Stimulated activated CD8-positive, alpha-beta memory T cell treated with anti-CD3 and anti-CD28 coated beads, Interleukin-2, amount 100 ng/mL, for 48 hours (primary cell): ENCODE measurements around the gene KLF1.
A peak's percentile ranks its signal among the peaks of the same experiment; 100 is the strongest.
"Not testable (repeated sequence)": the region's sequence is repeated elsewhere in the genome, so short reads cannot be mapped to it uniquely, and the experiment has no call there.

Source experiments
- DNase-seq, 2 donors: peaks; one replicate each; pipeline ENCODE4 v3.0.0-alpha.2; 2020; ENCODE audit warnings: low read depth in 2 of 2

Gene KLF1

DNA sequence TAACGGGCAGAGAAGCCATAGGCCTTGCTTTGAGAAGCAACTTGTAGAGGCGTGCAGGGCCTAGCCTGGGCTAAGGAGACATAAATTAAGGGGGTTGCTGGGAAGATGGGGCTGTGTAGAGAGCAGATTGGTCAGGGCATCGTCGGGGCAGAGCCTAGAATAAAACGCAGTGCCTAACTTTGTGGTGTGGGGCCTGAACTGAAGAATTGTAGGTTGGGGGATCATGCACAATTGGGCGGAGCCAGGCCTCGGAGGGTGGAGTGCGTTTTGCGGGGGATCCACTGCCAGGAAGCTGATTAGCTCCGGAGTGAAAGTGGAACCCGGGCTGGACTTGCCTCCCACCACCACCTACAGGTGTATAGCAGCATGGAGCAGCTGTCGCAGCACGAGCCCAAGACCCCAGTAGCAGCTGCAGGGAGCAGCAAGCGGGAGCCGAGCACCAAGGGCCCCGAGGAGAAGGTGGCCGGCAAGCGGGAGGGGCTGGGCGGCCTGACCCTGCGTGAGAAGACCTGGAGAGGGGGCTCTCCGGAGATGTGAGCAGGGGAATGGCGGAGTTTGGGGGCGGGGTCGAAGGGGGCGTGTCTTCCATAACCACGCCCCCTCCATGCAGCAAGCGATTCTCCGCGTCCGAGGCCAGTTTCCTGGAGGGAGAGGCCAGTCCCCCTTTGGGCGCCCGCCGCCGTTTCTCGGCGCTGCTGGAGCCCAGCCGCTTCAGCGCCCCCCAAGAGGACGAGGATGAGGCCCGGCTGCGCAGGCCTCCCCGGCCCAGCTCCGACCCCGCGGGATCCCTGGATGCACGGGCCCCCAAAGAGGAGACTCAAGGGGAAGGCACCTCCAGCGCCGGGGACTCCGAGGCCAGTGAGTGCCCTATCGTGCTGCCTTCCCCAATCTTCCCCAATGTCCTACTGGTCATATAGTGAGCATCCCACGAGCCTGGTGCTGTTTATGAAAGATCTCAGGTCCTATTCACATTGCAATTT lies 19.6 kb downstream of the KLF1 start:
- peak in 1 of 2 donors; percentile 72 for DNase-seq

- DNase-seq = no peak
Measured at GRCh38 chr19:12866416-12867119, 20.4 kb downstream of the KLF1 start.

DNA sequence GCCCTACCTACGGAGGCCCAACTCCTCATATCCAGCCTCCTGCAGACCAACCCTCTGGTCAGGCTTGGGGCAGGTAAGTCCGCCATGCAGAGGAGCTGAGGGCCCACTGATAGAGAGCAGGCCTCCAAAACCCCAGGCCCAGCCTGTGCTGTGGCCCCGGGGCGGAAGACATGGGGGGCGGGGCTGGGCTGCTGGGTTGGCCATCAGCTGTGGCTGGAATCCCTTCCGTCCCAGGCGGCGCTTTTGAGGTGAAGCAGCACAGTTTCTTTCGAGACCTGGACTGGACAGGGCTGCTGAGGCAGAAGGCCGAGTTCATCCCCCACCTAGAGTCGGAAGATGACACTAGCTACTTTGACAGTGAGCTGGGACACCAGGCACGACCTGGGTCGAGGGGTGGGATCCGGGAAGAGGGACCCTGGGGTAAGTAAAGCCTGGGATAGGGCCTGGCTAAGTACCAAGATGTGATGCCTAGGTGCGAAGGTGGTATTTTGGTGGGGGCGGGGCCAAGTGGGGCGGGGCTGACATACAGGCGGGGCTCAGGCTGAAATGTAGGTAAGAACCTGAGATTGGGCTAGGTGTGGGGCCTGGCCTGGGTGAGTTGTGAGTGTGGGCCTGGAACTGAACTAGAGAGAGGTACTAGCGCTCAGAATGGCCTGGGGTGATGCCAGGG lies 21.1 kb downstream of the KLF1 start:
- DNase-seq = no peak

GRCh38 chr19:12864721-12865715 lies 22.0 kb downstream of the KLF1 start:
- no peak for DNase-seq

- DNase-seq = no peak
Measured at GRCh38 chr19:12864143-12864542, 22.9 kb downstream of the KLF1 start.

DNA sequence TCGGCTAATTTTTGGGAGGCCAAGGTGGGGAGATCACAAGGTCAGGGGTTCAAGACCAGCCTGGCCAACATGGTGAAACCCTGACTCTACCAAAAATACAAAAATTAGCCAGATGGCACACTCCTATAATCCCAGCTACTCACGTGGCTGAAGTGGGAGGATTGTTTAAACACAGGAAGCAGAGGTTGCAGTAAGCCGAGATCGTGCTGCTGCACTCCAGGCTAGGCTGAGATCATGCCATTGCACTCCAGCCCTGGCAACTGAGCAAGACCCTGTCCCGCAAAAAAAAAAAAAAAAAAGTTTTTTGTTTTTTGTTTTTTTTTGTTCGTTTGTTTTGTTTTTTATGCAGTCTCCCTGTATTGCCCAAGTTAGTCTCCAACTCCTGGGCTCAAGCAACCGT lies 27.5 kb downstream of the KLF1 start:
- no peak for DNase-seq

GRCh38 chr19:12858041-12858928 lies 28.7 kb downstream of the KLF1 start:
- no peak for DNase-seq

DNA sequence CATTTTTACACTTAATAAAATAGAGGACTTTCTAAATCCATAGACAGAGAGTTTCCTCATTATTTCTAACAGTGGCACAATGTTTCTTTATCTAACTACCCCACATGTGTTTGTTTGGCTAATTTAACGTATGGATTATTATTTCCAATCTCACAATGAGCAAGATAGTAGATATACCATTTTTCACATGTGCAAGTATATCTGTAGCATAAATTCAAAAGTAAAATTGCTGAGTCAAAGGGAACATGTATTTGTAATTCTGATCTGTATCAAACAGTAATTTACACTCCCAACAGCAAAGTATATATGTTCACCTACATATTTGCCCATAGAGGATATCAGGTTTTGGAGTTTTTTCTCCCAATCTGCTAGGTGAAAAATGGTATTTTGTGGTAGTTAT lies 30.3 kb downstream of the KLF1 start:
- no peak for DNase-seq

- peak; percentile 84 to 86 for DNase-seq
Measured at GRCh38 chr19:12847159-12848139, 39.6 kb downstream of the KLF1 start.

GRCh38 chr19:12846613-12847012 lies 40.4 kb downstream of the KLF1 start:
- DNase-seq = not testable (repeated sequence)

- DNase-seq = no peak
Measured at GRCh38 chr19:12843999-12844732, 42.8 kb downstream of the KLF1 start.

DNA sequence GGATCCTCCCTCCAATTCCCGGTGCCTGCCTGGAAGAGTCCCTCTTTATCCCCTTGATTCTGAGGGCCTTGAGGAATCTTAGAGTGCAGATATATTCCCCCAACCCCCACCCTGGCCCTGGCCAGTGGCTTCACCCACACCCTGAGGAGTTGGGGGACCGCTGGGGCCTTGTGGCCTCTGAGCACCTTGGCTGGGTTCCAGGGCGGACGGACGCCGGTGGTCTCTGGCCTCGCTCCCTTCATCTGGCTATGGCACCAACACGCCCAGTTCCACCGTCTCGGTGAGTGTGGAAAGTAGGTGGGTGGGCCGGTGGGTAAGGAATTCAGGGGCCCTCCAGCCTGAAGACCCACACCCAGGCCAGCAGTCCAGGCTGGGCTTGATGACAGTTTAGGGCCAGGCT lies 43.7 kb downstream of the KLF1 start:
- DNase-seq = no peak

GRCh38 chr19:12842511-12842910 lies 44.5 kb downstream of the KLF1 start:
- DNase-seq = no peak

DNA sequence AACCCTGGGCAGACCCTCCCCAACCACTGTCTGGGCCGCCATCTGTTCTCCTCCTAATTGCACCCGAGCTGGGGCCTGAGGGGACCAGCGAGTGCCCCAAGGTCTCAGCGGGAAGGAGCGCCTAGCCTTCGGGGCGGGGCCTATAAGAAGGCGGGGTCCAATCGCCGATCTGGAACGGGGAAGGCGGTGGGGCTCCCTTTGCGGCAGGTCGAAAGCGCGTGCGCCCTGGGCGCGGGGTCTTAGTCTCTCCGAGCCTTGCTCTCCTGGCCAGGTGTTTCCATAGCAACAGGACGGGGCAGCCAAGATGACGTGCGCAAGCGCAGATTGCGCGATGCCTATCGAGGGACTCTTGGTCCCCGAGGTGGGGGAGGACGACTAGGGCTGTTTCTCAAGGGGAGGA lies 45.9 kb downstream of the KLF1 start:
- no peak for DNase-seq

DNA sequence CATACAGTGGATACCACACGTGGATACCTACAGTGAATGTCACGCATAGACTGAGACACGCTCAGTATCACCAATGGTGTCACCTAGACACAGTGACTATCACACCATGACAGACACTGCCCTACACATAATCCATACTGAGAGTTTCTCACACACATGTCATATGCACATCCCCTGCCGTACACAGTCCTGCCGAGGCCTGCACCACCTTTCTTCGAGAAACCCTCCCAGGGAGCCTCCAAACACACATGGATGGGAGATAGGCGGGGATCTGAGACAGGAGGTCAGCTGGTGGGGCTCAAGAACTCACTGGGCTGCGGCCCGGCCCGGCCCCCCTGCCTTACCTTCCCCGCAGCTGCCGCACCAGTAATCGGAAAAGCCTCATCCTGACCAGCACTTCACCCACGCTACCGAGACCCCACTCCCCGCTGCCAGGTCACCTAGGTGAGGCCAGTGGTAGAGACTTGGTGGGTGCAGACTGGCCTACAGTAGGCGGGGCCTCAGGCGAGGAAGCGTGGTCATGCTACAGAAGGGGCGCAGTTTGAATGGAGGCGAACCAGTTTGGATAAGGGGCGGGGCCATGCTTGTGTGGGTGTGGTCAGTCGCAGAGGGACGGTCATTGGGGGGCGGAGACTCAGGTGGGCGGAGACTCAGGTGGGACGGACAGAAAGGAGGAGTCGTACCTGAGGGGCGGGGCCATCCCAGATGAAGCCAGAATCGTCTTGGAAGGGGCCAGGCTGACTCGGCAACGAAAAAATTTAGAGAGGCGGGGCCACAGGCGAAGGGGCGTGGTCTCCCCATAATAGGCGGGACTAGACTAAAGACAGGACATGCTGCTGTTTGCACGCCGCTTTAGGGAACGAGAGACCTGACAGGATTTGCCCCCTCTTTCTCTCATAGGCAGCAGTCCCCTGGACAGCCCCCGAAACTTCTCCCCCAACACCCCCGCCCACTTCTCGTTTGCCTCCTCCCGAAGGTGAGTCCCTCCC lies 46.6 kb downstream of the KLF1 start:
- peak in 1 of 2 donors; percentile 66 for DNase-seq

DNA sequence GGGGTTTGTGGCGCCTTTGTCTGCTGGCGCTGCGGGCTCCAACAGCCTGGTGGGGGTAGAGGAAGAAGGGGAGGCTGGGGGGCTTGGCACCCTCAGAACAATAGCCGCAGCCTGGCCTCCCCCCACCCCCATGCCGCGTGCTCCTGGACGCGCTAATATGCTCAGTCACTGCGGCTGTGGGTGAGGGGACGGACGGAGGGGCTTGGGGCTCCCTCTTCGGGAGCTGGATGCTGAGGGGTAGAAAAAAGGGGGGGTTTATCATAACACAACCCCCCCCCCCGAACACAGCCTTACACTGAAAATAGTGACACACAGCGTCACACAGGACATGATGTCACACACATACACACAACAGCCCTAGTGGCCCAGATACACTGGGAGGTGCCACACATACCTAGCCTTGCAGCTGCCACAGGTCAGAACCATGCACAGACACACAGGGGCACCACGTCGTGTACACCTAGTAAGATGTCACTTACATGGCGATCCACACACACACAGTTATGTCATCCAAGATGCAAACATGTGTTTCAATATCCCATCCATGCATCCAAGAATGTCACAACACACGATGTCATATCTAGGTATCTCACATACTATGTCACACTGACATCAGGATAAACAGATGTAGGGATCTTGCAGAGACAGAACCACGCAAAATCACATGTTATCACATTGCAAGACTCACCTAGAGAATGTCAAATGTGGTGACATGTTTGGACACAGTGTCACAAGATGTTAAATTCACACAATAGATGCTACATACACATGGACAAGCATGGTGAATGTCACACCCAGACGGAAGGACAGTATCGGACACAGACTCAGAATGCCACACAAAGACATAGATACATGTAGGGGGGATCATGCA lies 47.9 kb downstream of the KLF1 start:
- no peak for DNase-seq
